Stimulated activated naive B cell treated with anti-CD40 and anti-IgM and Interleukin-4, amounts not matched to agents 10 μg/mL and 1 μg/mL and 100 μg/mL, for 72 hours (primary cell): Measurements from ENCODE around the gene LRRC36.
A peak's percentile ranks its signal among the peaks of the same experiment; 100 is the strongest.

Experiments
- ATAC-seq, 2 donors: fragments of 150-1000 bp; cut with Tn5 transposase; replicated peaks; 2 replicates each; pipeline ENCODE4 v1.10.0; 2021; ENCODE audit warnings: moderate library complexity in 1 of 2
- DNase-seq: peaks from one replicate; pipeline ENCODE4 v3.0.0; 2021
- H3K27ac Mint-ChIP-seq: one replicate; pipeline ENCODE4 v1.8.0; 2022; ENCODE audit warnings: mild to moderate bottlenecking, mixed read lengths
- H3K27me3 Mint-ChIP-seq, 2 donors: one replicate each; pipeline ENCODE4 v1.8.0; 2022; ENCODE audit warnings: mixed read lengths in 2 of 2
- H3K36me3 Mint-ChIP-seq, 2 donors: one replicate each; pipeline ENCODE4 v1.8.0; 2022; ENCODE audit warnings: mixed read lengths in 2 of 2, mild to moderate bottlenecking in 1 of 2
- H3K4me1 Mint-ChIP-seq, 2 donors: one replicate each; pipeline ENCODE4 v1.8.0; 2022; ENCODE audit warnings: mixed read lengths in 2 of 2, mild to moderate bottlenecking in 1 of 2
- H3K4me3 Mint-ChIP-seq, 2 donors: one replicate each; pipeline ENCODE4 v1.8.0; 2022; ENCODE audit warnings: mild to moderate bottlenecking in 2 of 2, mixed read lengths in 2 of 2, moderate library complexity in 1 of 2
- H3K9me3 Mint-ChIP-seq, 2 donors: one replicate each; pipeline ENCODE4 v1.8.0; 2022; ENCODE audit warnings: mixed read lengths in 2 of 2, mild to moderate bottlenecking in 1 of 2

LRRC36 gene

GRCh38 chr16:67394155-67395104 is 67.8 kb downstream of the LRRC36 start:
- Mint-ChIP-seq H3K27me3 (peaks cover 45 to 63% of the 10 kb centered on the region in 2 donors), H3K27ac (peak overlapping the region; percentile 3), H3K4me1 (peaks cover 21 to 52% of the 10 kb centered on the region in 2 donors), H3K4me3 (peak overlapping the region; percentile 54 to 80), H3K36me3 (no peaks in the 10 kb centered on the region), H3K9me3 (no peaks in the 10 kb centered on the region)
- DNase-seq (no peak), ATAC-seq (peak in 1 of 2 donors; percentile 33)

DNA sequence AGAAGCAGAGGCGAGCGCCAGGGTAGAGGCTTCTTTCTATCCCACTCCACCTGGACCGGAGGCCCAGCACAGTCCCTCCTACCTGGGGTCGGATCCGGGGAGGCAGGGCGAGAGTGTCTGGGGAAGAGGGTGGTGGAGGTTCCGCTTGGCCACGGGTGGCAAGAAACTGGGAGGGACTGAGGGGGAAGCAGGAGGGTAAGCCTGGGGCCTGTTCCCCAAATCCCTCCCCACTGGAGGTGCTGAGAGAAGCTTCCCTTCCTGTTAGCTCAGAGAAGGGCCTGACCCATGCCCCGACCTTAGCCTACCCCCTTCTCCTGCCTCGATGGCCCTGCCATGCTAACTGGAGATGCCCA is 68.5 kb downstream of the LRRC36 start:
- ATAC-seq (no peak), DNase-seq (no peak)
- H3K4me3 Mint-ChIP-seq: no peak overlapping the region
- peaks cover 45 to 63% of the 10 kb centered on the region in 2 donors for H3K27me3 Mint-ChIP-seq
- H3K9me3 Mint-ChIP-seq: no peaks in the 10 kb centered on the region
- H3K4me1 Mint-ChIP-seq: peaks cover 16 to 49% of the 10 kb centered on the region in 2 donors
- no peak overlapping the region for H3K27ac Mint-ChIP-seq
- no peaks in the 10 kb centered on the region for H3K36me3 Mint-ChIP-seq

DNA sequence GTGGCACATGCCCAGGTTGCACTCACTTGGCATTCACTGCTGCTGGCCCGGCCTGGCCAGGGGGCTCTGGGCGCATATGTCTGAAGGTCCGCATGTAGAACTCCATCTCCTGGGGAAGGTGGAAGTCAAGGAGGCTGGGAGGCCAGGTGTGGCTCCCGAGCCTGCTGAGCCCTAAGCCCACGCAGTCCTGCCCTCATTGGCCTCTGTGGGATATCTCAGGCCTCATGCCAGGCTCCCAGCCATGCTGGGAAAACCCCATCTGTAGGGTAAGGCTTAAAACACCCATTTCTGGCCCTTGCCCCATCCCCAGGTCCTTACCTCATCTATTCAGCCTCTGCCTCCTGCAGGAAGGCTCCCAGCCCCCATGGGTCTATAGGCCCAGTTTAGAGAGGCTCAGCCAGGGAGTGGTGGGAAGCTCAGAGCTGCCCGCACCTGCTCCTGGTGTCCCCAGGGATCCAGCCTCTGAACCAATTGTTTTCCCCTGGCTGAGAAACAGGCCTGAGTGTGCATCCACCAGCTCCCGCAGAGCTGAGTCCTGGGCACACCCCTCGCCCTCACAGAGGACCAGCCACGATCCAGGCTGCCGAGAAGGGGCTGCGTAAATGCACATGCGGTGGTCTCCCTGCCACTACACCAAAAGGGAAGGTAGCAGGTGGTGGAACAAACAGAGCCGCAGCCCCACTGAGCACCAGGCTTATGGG is 69.0 kb downstream of the LRRC36 start:
- H3K27ac Mint-ChIP-seq: no peak overlapping the region
- peaks cover 11 to 44% of the 10 kb centered on the region in 2 donors for H3K4me1 Mint-ChIP-seq
- no peaks in the 10 kb centered on the region for H3K9me3 Mint-ChIP-seq
- DNase-seq (no peak), ATAC-seq (no peak)
- no peak overlapping the region for H3K4me3 Mint-ChIP-seq
- peaks cover 40 to 60% of the 10 kb centered on the region in 2 donors for H3K27me3 Mint-ChIP-seq
- H3K36me3 Mint-ChIP-seq: no peaks in the 10 kb centered on the region

DNA sequence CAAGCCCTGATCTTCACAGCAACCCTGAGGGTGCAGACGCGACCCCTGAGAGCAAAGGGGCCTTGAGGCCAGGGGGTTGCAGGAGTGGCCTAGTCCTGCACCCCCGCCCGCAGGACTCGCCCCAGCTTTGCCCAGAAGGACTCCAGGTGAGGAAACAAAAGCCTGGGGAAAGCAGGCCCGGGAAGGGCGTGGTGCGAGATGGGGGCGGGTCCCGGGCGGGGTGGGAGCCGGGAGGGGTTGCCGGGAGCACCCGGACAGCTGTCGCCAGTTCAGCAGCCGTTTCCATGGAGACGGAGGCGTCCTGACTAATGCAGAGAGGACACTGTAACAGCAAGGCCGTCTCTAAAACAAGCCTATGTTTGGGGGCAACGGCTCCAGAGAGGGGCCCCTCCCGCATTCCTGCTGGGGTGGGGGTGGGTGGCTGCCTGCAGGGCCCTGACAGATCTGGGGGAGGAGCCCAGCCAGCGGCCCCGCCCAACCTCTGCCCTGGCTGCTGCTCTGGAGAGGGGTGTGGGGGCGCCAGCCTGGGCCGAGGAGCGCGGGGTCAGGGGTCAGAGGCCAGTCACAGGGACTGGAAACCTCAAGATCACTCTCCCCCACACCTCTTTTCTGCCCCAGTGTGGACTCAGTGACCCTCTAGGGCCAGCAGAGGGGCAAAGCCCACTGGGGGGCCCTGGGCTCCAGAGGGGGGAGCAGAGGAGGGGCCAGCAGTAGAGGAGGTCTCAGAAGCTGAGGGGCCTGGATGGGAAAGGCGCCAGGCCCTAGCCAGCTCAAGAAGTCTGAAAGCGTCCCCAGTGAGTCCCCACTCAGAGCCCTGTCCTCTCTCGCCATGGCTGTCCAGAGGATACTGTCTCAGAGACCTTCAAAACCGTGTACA is 69.8 kb downstream of the LRRC36 start:
- no peak for DNase-seq
- Mint-ChIP-seq H3K27me3 (peaks cover 34 to 52% of the 10 kb centered on the region in 2 donors), H3K4me1 (peaks cover 6 to 36% of the 10 kb centered on the region in 2 donors), H3K4me3 (no peak overlapping the region), H3K9me3 (no peaks in the 10 kb centered on the region), H3K36me3 (no peaks in the 10 kb centered on the region), H3K27ac (no peak overlapping the region)
- no peak for ATAC-seq

DNA sequence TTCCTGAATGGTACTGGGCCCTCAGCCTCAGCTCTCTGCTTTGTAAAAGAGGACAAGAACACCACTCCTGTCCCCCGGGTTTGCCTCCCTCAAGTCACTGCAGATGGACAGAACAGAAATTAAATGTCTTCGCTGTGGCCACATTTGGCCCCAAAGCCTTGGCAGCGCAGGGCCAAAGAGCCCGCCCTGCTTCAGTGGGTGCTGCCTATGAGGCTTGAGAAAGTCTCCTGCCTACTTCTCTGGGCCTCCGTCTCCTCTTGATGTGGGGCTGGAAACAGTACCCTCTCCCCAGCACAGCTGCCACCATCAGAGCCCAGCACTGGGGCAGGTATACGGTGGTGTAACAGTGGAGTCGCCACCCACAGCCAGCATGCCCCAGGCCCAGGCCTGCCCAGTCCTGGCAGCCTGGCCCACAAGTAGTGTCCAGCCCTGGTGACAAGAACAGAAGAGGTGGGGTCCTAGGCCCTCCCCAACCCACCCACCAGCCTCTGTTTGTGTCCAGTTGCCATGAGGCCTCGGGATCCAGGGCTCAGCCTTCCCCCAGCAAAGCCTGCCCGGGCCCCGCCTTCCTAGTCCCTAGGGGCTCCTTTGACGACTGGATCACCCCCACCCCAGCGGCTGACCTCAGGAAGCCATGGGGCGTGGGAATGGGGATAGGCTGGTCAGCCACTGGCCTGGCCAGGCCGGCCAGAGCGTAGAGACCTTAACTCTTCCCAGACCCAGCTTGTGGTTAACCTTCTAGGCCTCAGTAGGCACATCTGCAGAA is 70.6 kb downstream of the LRRC36 start:
- Mint-ChIP-seq H3K4me1 (peaks cover 6 to 34% of the 10 kb centered on the region in 2 donors), H3K4me3 (no peak overlapping the region), H3K36me3 (no peaks in the 10 kb centered on the region), H3K27me3 (peaks cover 27 to 50% of the 10 kb centered on the region in 2 donors), H3K27ac (no peak overlapping the region), H3K9me3 (no peaks in the 10 kb centered on the region)
- no peak for ATAC-seq
- no peak for DNase-seq

- Mint-ChIP-seq H3K27me3 (peaks cover 21 to 50% of the 10 kb centered on the region in 2 donors), H3K4me3 (no peak overlapping the region), H3K9me3 (no peaks in the 10 kb centered on the region), H3K4me1 (peaks cover 6 to 29% of the 10 kb centered on the region in 2 donors), H3K36me3 (no peaks in the 10 kb centered on the region), H3K27ac (no peak overlapping the region)
- ATAC-seq: no peak
- DNase-seq: no peak
These were observed 71.4 kb downstream of the LRRC36 start for GRCh38 chr16:67397812-67398545.

DNA sequence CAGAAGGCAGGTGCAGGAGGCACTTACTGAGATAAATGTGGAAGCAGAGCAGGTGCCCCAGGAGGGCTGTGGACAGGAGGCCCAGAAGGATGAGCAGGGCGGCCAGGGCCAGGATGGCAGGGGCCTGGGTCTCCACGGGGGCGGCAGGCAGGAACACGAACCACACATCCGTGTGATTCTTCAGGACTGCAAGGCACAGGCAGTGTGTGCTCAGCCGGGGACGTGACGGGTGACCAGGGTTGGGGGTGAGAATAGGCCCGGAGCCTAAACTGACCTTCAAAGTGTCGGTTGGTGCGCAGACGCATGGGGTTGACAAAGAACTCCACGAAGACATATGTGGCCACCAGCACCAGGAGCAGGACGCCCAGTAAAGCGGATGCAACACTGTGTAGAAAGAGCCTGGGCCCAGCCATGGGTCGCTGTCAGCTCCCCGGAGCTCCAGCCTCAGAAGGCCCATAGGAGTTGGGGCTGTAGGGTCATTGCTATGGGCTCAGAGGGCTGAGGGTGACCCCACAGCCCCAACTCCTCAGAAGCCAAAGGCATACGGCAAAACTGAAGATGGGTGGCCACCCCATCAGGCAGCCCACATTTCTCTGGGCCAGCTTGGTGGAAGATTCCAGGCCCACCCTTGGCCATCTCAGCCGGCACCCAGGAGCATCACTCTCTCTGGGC is 72.1 kb downstream of the LRRC36 start:
- no peaks in the 10 kb centered on the region for H3K36me3 Mint-ChIP-seq
- peaks cover 6 to 25% of the 10 kb centered on the region in 2 donors for H3K4me1 Mint-ChIP-seq
- no peak for DNase-seq
- no peak overlapping the region for H3K27ac Mint-ChIP-seq
- ATAC-seq: no peak
- no peak overlapping the region for H3K4me3 Mint-ChIP-seq
- H3K9me3 Mint-ChIP-seq: no peaks in the 10 kb centered on the region
- H3K27me3 Mint-ChIP-seq: peaks cover 19 to 47% of the 10 kb centered on the region in 2 donors

GRCh38 chr16:67399218-67399733 is 72.7 kb downstream of the LRRC36 start:
- peak; percentile 83 to 86 for ATAC-seq
- peak; percentile 23 for DNase-seq
- Mint-ChIP-seq H3K27ac (no peak overlapping the region), H3K36me3 (no peaks in the 10 kb centered on the region), H3K9me3 (no peaks in the 10 kb centered on the region), H3K4me1 (peaks cover 3 to 19% of the 10 kb centered on the region in 2 donors), H3K4me3 (no peak overlapping the region), H3K27me3 (peaks cover 17 to 41% of the 10 kb centered on the region in 2 donors)

DNA sequence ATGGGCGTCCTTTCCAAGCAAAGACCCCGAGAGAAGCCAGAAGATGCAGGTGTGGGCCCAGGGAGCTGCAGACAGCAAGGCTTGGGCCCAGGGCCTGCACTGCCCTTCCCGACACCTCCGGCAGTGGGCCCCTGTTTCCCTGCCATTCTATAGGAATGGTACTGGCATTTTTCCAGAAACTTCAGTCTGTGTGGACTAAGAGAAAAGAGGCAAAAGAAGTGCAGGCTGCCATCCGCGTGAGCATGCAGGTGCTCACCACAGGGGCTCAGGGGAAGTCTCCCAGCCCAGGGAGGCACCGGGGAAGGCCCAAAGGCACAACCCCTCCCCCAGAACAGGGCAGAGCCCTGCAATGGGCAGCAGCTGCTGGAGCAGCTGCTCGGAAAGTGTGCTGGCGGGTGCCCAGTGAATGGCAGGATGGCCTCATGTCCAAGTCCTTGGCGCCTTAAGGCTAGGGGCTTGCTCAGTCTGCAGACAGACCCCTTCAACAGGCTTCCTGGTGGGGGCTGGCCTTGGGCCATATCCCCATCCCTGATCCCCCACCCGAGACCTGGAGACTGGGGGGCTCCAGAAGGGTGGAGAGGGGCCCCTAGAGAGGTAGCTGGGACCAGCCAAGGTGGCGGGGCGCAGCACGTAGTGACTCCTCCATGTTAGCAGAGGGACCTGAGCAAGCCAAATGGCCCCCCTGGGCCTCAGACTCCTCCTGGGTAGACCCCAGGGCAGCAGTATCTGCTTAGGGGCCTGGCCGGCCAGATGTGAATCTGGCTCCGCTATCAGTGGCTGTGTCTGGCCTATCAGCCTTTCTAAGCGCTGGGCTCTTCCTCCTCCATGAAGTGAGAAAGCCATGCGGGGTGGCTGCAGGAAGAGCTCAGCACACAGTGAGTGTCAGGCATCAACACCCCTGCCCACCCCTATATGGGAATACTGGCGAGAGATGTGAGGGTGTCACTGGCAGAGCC is 73.4 kb downstream of the LRRC36 start:
- DNase-seq: no peak
- no peaks in the 10 kb centered on the region for H3K9me3 Mint-ChIP-seq
- H3K4me1 Mint-ChIP-seq: peaks cover 2 to 12% of the 10 kb centered on the region in 2 donors
- peak in 1 of 2 donors; percentile 5 for ATAC-seq
- H3K27ac Mint-ChIP-seq: no peak overlapping the region
- no peak overlapping the region for H3K4me3 Mint-ChIP-seq
- no peaks in the 10 kb centered on the region for H3K36me3 Mint-ChIP-seq
- H3K27me3 Mint-ChIP-seq: peaks cover 13 to 35% of the 10 kb centered on the region in 2 donors

DNA sequence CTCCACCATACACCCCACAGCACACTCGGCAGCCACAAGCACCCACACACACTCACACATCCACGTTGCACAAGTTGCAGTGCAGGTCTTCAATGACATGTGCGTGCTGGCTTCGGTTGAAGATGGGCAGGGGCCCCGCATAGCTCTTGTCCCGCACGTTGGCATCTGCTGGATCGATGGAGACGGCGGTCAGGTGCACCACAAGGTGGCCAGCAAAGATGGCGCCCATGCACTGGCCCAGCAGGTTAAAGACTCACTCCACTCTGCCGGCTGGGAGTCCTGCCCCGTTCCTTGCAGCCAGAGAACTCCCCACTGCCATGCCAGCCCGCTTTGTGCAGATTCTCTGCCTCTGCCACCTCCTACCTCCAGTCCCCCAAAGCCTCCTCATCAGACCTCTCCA is 74.3 kb downstream of the LRRC36 start:
- DNase-seq (no peak), ATAC-seq (no peak)
- H3K27me3 Mint-ChIP-seq: peaks cover 5 to 28% of the 10 kb centered on the region in 2 donors
- H3K4me1 Mint-ChIP-seq: peaks cover 2 to 6% of the 10 kb centered on the region in 2 donors
- no peak overlapping the region for H3K27ac Mint-ChIP-seq
- H3K9me3 Mint-ChIP-seq: no peaks in the 10 kb centered on the region
- H3K4me3 Mint-ChIP-seq: no peak overlapping the region
- no peaks in the 10 kb centered on the region for H3K36me3 Mint-ChIP-seq

- H3K27me3 Mint-ChIP-seq: peaks cover 5 to 22% of the 10 kb centered on the region in 2 donors
- H3K27ac Mint-ChIP-seq: no peak overlapping the region
- H3K4me3 Mint-ChIP-seq: no peak overlapping the region
These were observed 77.5 kb downstream of the LRRC36 start for GRCh38 chr16:67403976-67404555.

More at GRCh38 chr16:67403976-67404555, 77.5 kb downstream of the LRRC36 start:
- ATAC-seq: no peak
- Mint-ChIP-seq H3K9me3 (no peaks in the 10 kb centered on the region), H3K36me3 (no peaks in the 10 kb centered on the region), H3K4me1 (peaks cover 2 to 6% of the 10 kb centered on the region in 2 donors)
- DNase-seq: no peak
